Adrenal gland (tissue), 12 donors: Measurements from ENCODE around the gene CLMN. TPM values are rescaled to one million over a fixed set of nuclear protein-coding genes. Genes with fewer than 3 reads are reported as not detected.

Source experiments
- DNase-seq, 7 donors: peaks; one replicate each; pipeline ENCODE4 v3.0.0-alpha.2; 2019 to 2020
- H3K27ac ChIP-seq, 5 donors: fragments of 200-600 bp; sonication (generic) in 4 of 5; 1 replicate in 3 of 5; 2 replicates in 2 of 5; pipeline versions ENCODE4 v1.5.1 to v1.8.0; 2016 to 2020; ENCODE audit warnings: mild to moderate bottlenecking in 1 of 5
- H3K27me3 ChIP-seq: fragments of 200-600 bp; 2 replicates; pipeline ENCODE4 v1.8.0; 2021
- H3K36me3 ChIP-seq, 2 donors: fragments of 200-600 bp; replicated peaks in 1 of 2; 1 replicate in 1 of 2; 2 replicates in 1 of 2; pipeline versions ENCODE4 v1.5.1 to v1.8.0; 2018 to 2022
- H3K4me1 ChIP-seq, 2 donors: fragments of 200-600 bp; replicated peaks in 1 of 2; 1 replicate in 1 of 2; 2 replicates in 1 of 2; pipeline versions ENCODE4 v1.5.1 to v1.8.0; 2018 to 2021
- H3K4me3 ChIP-seq, 4 donors: fragments of 200-600 bp; sonication (generic) in 3 of 4; one replicate each; pipeline ENCODE4 v1.5.1; 2016 to 2018
- H3K9me3 ChIP-seq, 3 donors: fragments of 200-600 bp; sonication (generic) in 1 of 3; replicated peaks in 1 of 3; 1 replicate in 2 of 3; 2 replicates in 1 of 3; pipeline versions ENCODE4 v1.5.1 to v1.8.0; 2016 to 2021
- CTCF ChIP-seq, 6 experiments: fragments of 450-650 bp in 4 of 6; fragments of 200-600 bp in 2 of 6; sonication (generic) in 1 of 6; IDR thresholded peaks; 1 replicate in 5 of 6; 2 replicates in 1 of 6; pipeline versions ENCODE4 v1.5.1 to v1.8.0; 2016 to 2021; ENCODE audit warnings: antibody characterized with exemption in 6 of 6, mild to moderate bottlenecking in 2 of 6, moderate library complexity in 1 of 6
- POLR2A ChIP-seq, 2 donors: fragments of 450-650 bp; IDR thresholded peaks; one replicate each; pipeline ENCODE4 v1.6.1; 2017; ENCODE audit warnings: antibody characterized with exemption in 2 of 2, mild to moderate bottlenecking in 2 of 2, moderate library complexity in 1 of 2
- WGBS, 4 donors: extraction: QIAGEN DNeasy Blood & Tissue Kit in 2 of 4; methylation state at CpG; one replicate each; pipeline versions ENCODE4 v1.1.5 to v1.1.7; 2013 to 2017; 5-methylcytosine and 5-hydroxymethylcytosine counted together
- intact Hi-C, 2 donors: fragments of 100-400 bp; cut with DNase I; formaldehyde crosslinking; loops; one replicate each; pipeline versions ENCODE4 v1.14.1 to v1.15.0; 2022 to 2023
- polyA plus RNA-seq, 3 donors: library from polyadenylated mRNA; stranded (reverse); fragments of 200-250 nt in 2 of 3; fragments of 350-450 nt in 1 of 3; fragmentation: Illumina TruSeq in 1 of 3; extraction: RNeasy Lipid Tissue Mini Kit (QIAGEN cat#74804) in 1 of 3; gene quantifications; one replicate each; pipeline ENCODE4 v1.2.3, GENCODE V29; 2013 to 2014
- total RNA-seq, 9 donors: library from RNA; depleted of rRNA in 4 of 9; stranded (reverse); fragments of >200 nt in 4 of 9; fragments of 120-200 nt in 1 of 9; fragmentation: NEBNext Ultra II Directional in 1 of 9; extraction: Animal tissue kit (Norgen Biotek cat#: 25700) in 1 of 9; gene quantifications; one replicate each; pipeline versions ENCODE4 v1.1.0 to v1.2.4, GENCODE V29; 2013 to 2023
- donor health status: healthy with polysubstance abuse.
- donor health status: Bipolar disorder and iron deficiency.
- donor health status: DM: yes; HTN: yes; CAD: no.
- donor health status: DM: no; HTN: no; CAD: no.
- donor health status: DM: no; HTN: no; CAD: no.
- donor health status: DM: yes; HTN: yes; CAD: no.

The CLMN gene
- total and polyA plus RNA-seq, 12 donors, result 2.7 to 9.5 (median 4.9) TPM

DNA sequence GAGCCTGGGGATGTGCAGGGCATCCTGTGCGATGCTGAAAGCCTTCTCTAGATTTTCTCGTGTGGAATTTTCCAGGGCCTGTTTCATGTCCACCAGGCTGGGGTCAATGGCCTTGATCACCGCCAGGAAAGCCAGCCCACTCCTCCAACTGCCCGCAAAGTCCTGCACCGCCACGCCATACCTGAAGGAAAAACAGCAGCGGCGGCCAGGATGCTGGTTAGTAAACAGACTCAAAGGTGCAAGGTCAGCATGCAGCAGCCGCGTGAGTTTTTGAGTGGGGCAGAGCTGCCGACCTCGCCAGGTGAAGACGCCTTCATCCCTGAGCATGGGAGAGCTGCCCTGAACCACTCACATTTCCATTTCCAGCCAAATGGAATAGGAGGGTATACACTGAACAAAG is 109.0 kb downstream of the CLMN start:
- intact Hi-C loops, result no loop called here
- H3K36me3 ChIP-seq, result no peaks in the 10 kb centered on the region
- no peaks in the 10 kb centered on the region for H3K9me3 ChIP-seq
- 87 to 90% (median 90%) methylated on average over 13 of the region's 13 CpGs for WGBS, 4 donors
- no peaks in the 10 kb centered on the region for H3K27me3 ChIP-seq
- H3K27ac ChIP-seq, result no peak overlapping the region
- DNase-seq, result no peak
- no peaks in the 10 kb centered on the region for H3K4me1 ChIP-seq
- TF ChIP-seq CTCF (IDR thresholded peaks at IDR 0.05), result no peak
- TF ChIP-seq POLR2A (IDR thresholded peaks at IDR 0.05), result no peak
- H3K4me3 ChIP-seq, result no peak overlapping the region

DNA sequence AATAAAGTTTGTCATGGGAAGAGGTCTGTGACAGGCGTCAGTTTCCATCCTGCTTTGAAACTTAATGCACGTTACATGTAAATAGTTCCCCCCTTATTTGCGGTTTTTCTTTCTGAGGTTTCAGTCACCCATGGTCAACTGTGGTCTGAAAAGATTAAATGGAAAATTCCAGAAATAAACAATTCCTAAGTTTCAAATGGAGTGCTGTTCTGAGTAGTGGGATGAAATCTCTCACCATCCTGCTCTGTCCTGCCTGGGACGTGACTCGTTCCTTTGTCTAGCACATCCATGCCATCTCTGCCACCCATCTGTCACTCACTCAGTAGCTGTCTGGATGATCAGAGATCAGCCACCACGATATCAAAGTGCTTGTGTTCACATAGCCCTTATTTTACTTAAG is 111.1 kb downstream of the CLMN start:
- intact Hi-C loops, result no loop called here
- Histone ChIP-seq H3K27me3 (no peaks in the 10 kb centered on the region), H3K36me3 (peaks cover 0 to 5% of the 10 kb centered on the region in 2 donors), H3K27ac (no peak overlapping the region), H3K9me3 (no peaks in the 10 kb centered on the region), H3K4me1 (no peaks in the 10 kb centered on the region), H3K4me3 (no peak overlapping the region)
- 73 to 90% (median 83%) methylated on average over 6 of the region's 6 CpGs for WGBS, 4 donors
- no peak for DNase-seq
- TF ChIP-seq POLR2A (IDR thresholded peaks at IDR 0.05), result no peak
- TF ChIP-seq CTCF (IDR thresholded peaks at IDR 0.05), result no peak

- intact Hi-C loops, result no loop called here
- DNase-seq, result no peak
- H3K4me3 ChIP-seq, result no peak overlapping the region
- no peak overlapping the region for H3K27ac ChIP-seq
- WGBS, 4 donors, result 70 to 78% (median 72%) methylated on average over 7 of the region's 7 CpGs
- TF ChIP-seq CTCF (IDR thresholded peaks at IDR 0.05) (no peak), POLR2A (IDR thresholded peaks at IDR 0.05) (no peak)
- H3K4me1 ChIP-seq, result no peaks in the 10 kb centered on the region
- no peaks in the 10 kb centered on the region for H3K27me3 ChIP-seq
- peaks cover 0 to 5% of the 10 kb centered on the region in 2 donors for H3K36me3 ChIP-seq
- no peaks in the 10 kb centered on the region for H3K9me3 ChIP-seq
Observed at GRCh38 chr14:95207475-95208233, 112.1 kb downstream of the CLMN start.

DNA sequence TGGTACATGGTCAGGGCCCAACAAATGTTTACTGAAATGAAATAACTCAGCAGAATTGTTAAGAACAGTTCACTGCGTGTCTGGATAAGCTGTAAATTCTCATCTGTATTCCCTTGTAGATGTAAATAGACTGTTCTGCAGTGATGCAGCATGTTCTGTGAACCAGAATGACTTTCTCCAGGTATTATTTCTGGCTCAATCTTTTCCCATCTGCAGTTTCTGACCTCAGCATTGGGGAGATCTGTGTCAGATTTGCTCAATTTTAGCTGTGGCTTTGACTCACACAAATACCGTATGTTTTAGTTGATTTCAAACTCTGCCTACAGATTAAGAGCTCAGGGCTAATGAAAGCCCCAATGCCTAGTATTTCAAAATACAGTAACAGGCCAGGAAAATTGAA is 113.2 kb downstream of the CLMN start:
- TF ChIP-seq POLR2A (IDR thresholded peaks at IDR 0.05) (no peak), CTCF (IDR thresholded peaks at IDR 0.05) (no peak)
- Histone ChIP-seq H3K9me3 (no peaks in the 10 kb centered on the region), H3K36me3 (peaks cover 0 to 5% of the 10 kb centered on the region in 2 donors), H3K4me1 (no peaks in the 10 kb centered on the region), H3K4me3 (no peak overlapping the region), H3K27ac (no peak overlapping the region), H3K27me3 (no peaks in the 10 kb centered on the region)
- WGBS, 4 donors, result 78 to 88% (median 85%) methylated on average over 2 of the region's 2 CpGs
- intact Hi-C loops, result no loop called here
- DNase-seq, result no peak
